Naive thymus-derived CD4-positive, alpha-beta T cell (primary cell): Measurements from ENCODE around the gene STX2. TPM values are rescaled to one million over a fixed set of nuclear protein-coding genes. Genes with fewer than 3 reads are reported as not detected.

Experiments used
- ATAC-seq: fragments of 150-1000 bp; cut with Tn5 transposase; 2 replicates; pipeline ENCODE4 v1.10.0; 2021; ENCODE audit warnings: mild to moderate bottlenecking, moderate library complexity
- CTCF ChIA-PET: fragments of 350-600 bp; sonication (Branson Sonifier 250); formaldehyde crosslinking; loops from one replicate; lab custom pipeline; 2021; ENCODE audit warnings: antibody characterized with exemption; lab: Charles Lee
- POLR2A ChIA-PET: fragments of 350-600 bp; sonication (Branson Sonifier 250); formaldehyde crosslinking; loops from one replicate; lab custom pipeline; 2021; ENCODE audit warnings: antibody characterized with exemption, inconsistent platforms; lab: Charles Lee
- DNase-seq, 9 donors: peaks; one replicate each; pipeline versions ENCODE4 v3.0.0 to v3.0.0-alpha.2; 2020 to 2022; ENCODE audit warnings: mixed read lengths in 1 of 9
- H3K27ac ChIP-seq: one replicate; pipeline ENCODE4 v1.7.0; 2013; ENCODE audit warnings: mild to moderate bottlenecking, low read depth, low read length, moderate library complexity
- H3K27me3 ChIP-seq, 2 donors: one replicate each; pipeline ENCODE4 v1.7.0; 2013; ENCODE audit warnings: low read length in 2 of 2, mild to moderate bottlenecking in 2 of 2, moderate library complexity in 2 of 2; ENCODE audit not compliant: control insufficient read depth in 2 of 2, insufficient read depth in 2 of 2
- H3K36me3 ChIP-seq, 3 experiments: 1 replicate in 2 of 3; 2 replicates in 1 of 3; pipeline ENCODE4 v1.7.0; 2013; ENCODE audit warnings: low read length in 3 of 3, mild to moderate bottlenecking in 3 of 3, moderate library complexity in 1 of 3; ENCODE audit not compliant: insufficient read depth in 3 of 3, control insufficient read depth in 2 of 3
- H3K4me1 ChIP-seq, 2 donors: one replicate each; pipeline ENCODE4 v1.7.0; 2013; ENCODE audit warnings: low read length in 2 of 2, mild to moderate bottlenecking in 2 of 2, moderate library complexity in 1 of 2; ENCODE audit not compliant: control insufficient read depth in 2 of 2, insufficient read depth in 2 of 2
- H3K4me3 ChIP-seq: 2 replicates; pipeline ENCODE4 v1.7.0; 2013; ENCODE audit warnings: mild to moderate bottlenecking, low read length
- H3K9me3 ChIP-seq, 3 experiments: 1 replicate in 2 of 3; 2 replicates in 1 of 3; pipeline ENCODE4 v1.7.0; 2013; ENCODE audit warnings: low read length in 3 of 3; ENCODE audit not compliant: control insufficient read depth in 2 of 3
- H3K27ac Mint-ChIP-seq, 9 donors: one replicate each; pipeline ENCODE4 v1.8.0; 2020 to 2022; ENCODE audit warnings: mixed read lengths in 9 of 9, mild to moderate bottlenecking in 8 of 9, moderate library complexity in 5 of 9, inconsistent platforms in 2 of 9
- H3K27me3 Mint-ChIP-seq, 5 donors: one replicate each; pipeline ENCODE4 v1.8.0; 2021 to 2022; ENCODE audit warnings: mixed read lengths in 5 of 5, mild to moderate bottlenecking in 1 of 5
- H3K36me3 Mint-ChIP-seq, 5 donors: one replicate each; pipeline ENCODE4 v1.8.0; 2020 to 2022; ENCODE audit warnings: mixed read lengths in 5 of 5, mild to moderate bottlenecking in 3 of 5, inconsistent platforms in 1 of 5
- H3K4me1 Mint-ChIP-seq, 7 donors: one replicate each; pipeline ENCODE4 v1.8.0; 2020 to 2022; ENCODE audit warnings: mixed read lengths in 7 of 7, mild to moderate bottlenecking in 3 of 7, inconsistent platforms in 1 of 7
- H3K4me3 Mint-ChIP-seq, 10 donors: one replicate each; pipeline ENCODE4 v1.8.0; 2020 to 2022; ENCODE audit warnings: mild to moderate bottlenecking in 10 of 10, mixed read lengths in 10 of 10, moderate library complexity in 6 of 10, inconsistent platforms in 2 of 10
- H3K9me3 Mint-ChIP-seq, 11 donors: one replicate each; pipeline ENCODE4 v1.8.0; 2020 to 2022; ENCODE audit warnings: mixed read lengths in 11 of 11, mild to moderate bottlenecking in 4 of 11, inconsistent platforms in 1 of 11, moderate library complexity in 1 of 11
- intact Hi-C, 2 donors: fragments of 100-400 bp; cut with micrococcal nuclease; formaldehyde crosslinking; loops; one replicate each; pipeline ENCODE4 v1.15.1; 2023
- polyA plus RNA-seq, 2 donors: library from polyadenylated mRNA; unstranded; fragments of 300-500 nt; fragmentation: Illumina TruSeq; gene quantifications; one replicate each; pipeline ENCODE4 v1.2.3, GENCODE V29; 2021
- total RNA-seq, 6 experiments: library from RNA in 5 of 6; stranded (reverse) in 5 of 6; gene quantifications; 1 replicate in 5 of 6; 2 replicates in 1 of 6; pipeline ENCODE4 v1.2.3 and lab custom pipeline; 2021 to 2026

The STX2 gene
- total and polyA plus RNA-seq, 7 experiments from 2014 or later, result 7.6 to 30.3 (median 19.0) TPM

GRCh38 chr12:130744274-130744673 lies 94.8 kb downstream of the STX2 start:
- DNase-seq (no peak), ATAC-seq (no peak)
- Mint-ChIP-seq H3K27ac (no peak overlapping the region), H3K9me3 (peaks cover 0 to 28% (median 6%) of the 10 kb centered on the region in 11 donors), H3K4me3 (no peak overlapping the region), H3K4me1 (peaks cover 4 to 12% (median 8%) of the 10 kb centered on the region in 7 donors), H3K36me3 (peaks cover 0 to 9% (median 0%) of the 10 kb centered on the region in 5 donors), H3K27me3 (peaks cover 5 to 40% (median 11%) of the 10 kb centered on the region in 5 donors)
- Histone ChIP-seq H3K4me3 (no peak overlapping the region), H3K27me3 (no peaks in the 10 kb centered on the region), H3K9me3 (no peaks in the 10 kb centered on the region), H3K4me1 (peaks cover 0 to 4% of the 10 kb centered on the region in 2 donors), H3K27ac (no peak overlapping the region), H3K36me3 (no peaks in the 10 kb centered on the region)
- POLR2A ChIA-PET, result no interaction called here
- intact Hi-C loops, result no loop called here
- CTCF ChIA-PET, result no interaction called here

DNA sequence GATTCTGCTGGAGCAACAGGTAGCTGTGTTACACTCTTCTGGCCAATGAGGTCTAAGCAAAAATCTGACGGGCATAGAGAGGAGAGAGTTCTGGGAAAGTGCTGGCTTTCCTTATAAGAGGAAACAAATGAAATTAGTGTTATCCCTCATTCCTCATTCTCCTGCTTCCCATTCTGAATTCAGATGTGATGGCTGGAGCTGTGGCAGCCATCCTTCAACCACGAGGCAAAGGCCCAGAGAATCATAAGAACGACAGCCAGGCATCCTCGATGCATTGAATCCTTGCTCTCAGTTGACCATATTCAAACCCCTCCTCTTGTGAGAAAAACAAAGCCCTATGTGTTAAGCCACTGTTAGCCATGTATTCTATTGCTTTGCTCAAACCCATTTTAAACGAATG lies 95.4 kb downstream of the STX2 start:
- Mint-ChIP-seq H3K27ac (no peak overlapping the region), H3K36me3 (peaks cover 0 to 9% (median 0%) of the 10 kb centered on the region in 5 donors), H3K9me3 (peaks cover 0 to 34% (median 9%) of the 10 kb centered on the region in 11 donors), H3K27me3 (peaks cover 5 to 40% (median 11%) of the 10 kb centered on the region in 5 donors), H3K4me3 (no peak overlapping the region), H3K4me1 (peaks cover 4 to 11% (median 8%) of the 10 kb centered on the region in 7 donors)
- no peaks in the 10 kb centered on the region for H3K27me3 ChIP-seq
- H3K27ac ChIP-seq, result no peak overlapping the region
- H3K4me3 ChIP-seq, result no peak overlapping the region
- intact Hi-C loops, result no loop called here
- CTCF ChIA-PET, result no interaction called here
- peaks cover 0 to 4% of the 10 kb centered on the region in 2 donors for H3K4me1 ChIP-seq
- no peaks in the 10 kb centered on the region for H3K36me3 ChIP-seq
- DNase-seq, result no peak
- POLR2A ChIA-PET, result no interaction called here
- H3K9me3 ChIP-seq, result peaks cover 0 to 4% (median 0%) of the 10 kb centered on the region in 3 experiments
- no peak for ATAC-seq

DNA sequence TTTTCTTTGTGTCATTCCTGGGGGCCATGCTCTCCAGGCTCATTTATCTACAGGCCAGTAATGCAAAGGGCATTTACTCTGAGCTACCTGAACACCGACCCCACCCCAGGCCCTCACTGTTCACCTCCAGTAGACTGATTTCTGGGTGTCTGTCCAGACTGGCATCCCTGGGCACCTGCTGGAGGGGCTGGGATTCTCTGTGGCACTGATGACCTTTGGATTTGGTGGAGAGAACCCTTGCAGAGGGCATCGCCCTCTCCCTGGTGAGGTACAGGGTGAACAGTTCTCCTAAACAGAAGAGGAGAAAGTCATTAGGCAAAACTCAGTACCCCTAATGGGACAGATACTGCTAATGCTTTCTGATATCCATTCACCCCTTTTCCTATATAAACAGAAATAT lies 95.9 kb downstream of the STX2 start:
- Mint-ChIP-seq H3K4me1 (peaks cover 4 to 6% (median 6%) of the 10 kb centered on the region in 7 donors), H3K36me3 (peaks cover 0 to 9% (median 0%) of the 10 kb centered on the region in 5 donors), H3K27me3 (peaks cover 5 to 43% (median 11%) of the 10 kb centered on the region in 5 donors), H3K4me3 (no peak overlapping the region), H3K27ac (no peak overlapping the region), H3K9me3 (peaks cover 0 to 37% (median 9%) of the 10 kb centered on the region in 11 donors)
- ChIA-PET CTCF (no interaction called here), POLR2A (no interaction called here)
- Histone ChIP-seq H3K27ac (no peak overlapping the region), H3K4me3 (no peak overlapping the region), H3K36me3 (no peaks in the 10 kb centered on the region), H3K4me1 (peaks cover 0 to 4% of the 10 kb centered on the region in 2 donors), H3K9me3 (peaks cover 0 to 5% (median 0%) of the 10 kb centered on the region in 3 experiments), H3K27me3 (no peaks in the 10 kb centered on the region)
- intact Hi-C loops, result no loop called here
- ATAC-seq, result no peak
- no peak for DNase-seq

- no peak overlapping the region for H3K27ac Mint-ChIP-seq
- no peak for ATAC-seq
Measured at GRCh38 chr12:130742716-130743115, 96.3 kb downstream of the STX2 start.

GRCh38 chr12:130742112-130742511 lies 96.9 kb downstream of the STX2 start:
- Mint-ChIP-seq H3K9me3 (peaks cover 0 to 37% (median 9%) of the 10 kb centered on the region in 11 donors), H3K4me1 (peaks cover 0 to under 1% (median 0%) of the 10 kb centered on the region in 7 donors), H3K4me3 (no peak overlapping the region), H3K36me3 (peaks cover 0 to 9% (median 0%) of the 10 kb centered on the region in 5 donors), H3K27ac (no peak overlapping the region), H3K27me3 (peaks cover 0 to 45% (median 15%) of the 10 kb centered on the region in 5 donors)
- no peak for ATAC-seq
- POLR2A ChIA-PET, result no interaction called here
- DNase-seq, result no peak
- Histone ChIP-seq H3K4me3 (no peak overlapping the region), H3K9me3 (peaks cover 0 to 5% (median 0%) of the 10 kb centered on the region in 3 experiments), H3K36me3 (no peaks in the 10 kb centered on the region), H3K27ac (no peak overlapping the region), H3K27me3 (no peaks in the 10 kb centered on the region), H3K4me1 (no peaks in the 10 kb centered on the region)
- CTCF ChIA-PET, result no interaction called here
- intact Hi-C loops, result no loop called here

More at GRCh38 chr12:130742716-130743115, 96.3 kb downstream of the STX2 start:
- H3K27me3 Mint-ChIP-seq, result peaks cover 1 to 42% (median 11%) of the 10 kb centered on the region in 5 donors
- Histone ChIP-seq H3K27me3 (no peaks in the 10 kb centered on the region), H3K27ac (no peak overlapping the region), H3K36me3 (no peaks in the 10 kb centered on the region), H3K4me3 (no peak overlapping the region), H3K4me1 (peaks cover 0 to under 1% of the 10 kb centered on the region in 2 donors), H3K9me3 (peaks cover 0 to 5% (median 0%) of the 10 kb centered on the region in 3 experiments)
- no peak overlapping the region for H3K4me3 Mint-ChIP-seq
- intact Hi-C loops, result no loop called here
- peaks cover 0 to 9% (median 0%) of the 10 kb centered on the region in 5 donors for H3K36me3 Mint-ChIP-seq
- peaks cover 0 to 37% (median 9%) of the 10 kb centered on the region in 11 donors for H3K9me3 Mint-ChIP-seq
- ChIA-PET CTCF (no interaction called here), POLR2A (no interaction called here)
- no peak for DNase-seq
- H3K4me1 Mint-ChIP-seq, result peaks cover under 1 to 2% (median 1%) of the 10 kb centered on the region in 7 donors

Other genes with a start within 250 kb of the STX2 start
- under 1 TPM in 1 of 5 experiments, not detected in 4; 0.05 TPM for gene RIMBP2, start 123.0 kb downstream of the STX2 start, total RNA-seq
- not detected for gene RIMBP2, start 123.0 kb downstream of the STX2 start, polyA plus RNA-seq
- gene RAN, start 32.8 kb upstream of the STX2 start, total RNA-seq, result 100 to 1,000 TPM; 255 to 925 (median 269) TPM
- 100 to 1,000 TPM; 527 to 617 TPM for gene RAN, start 32.8 kb upstream of the STX2 start, polyA plus RNA-seq
- 10 to 100 TPM in 1 of 5 experiments, 1 to 10 TPM in 1, under 1 TPM in 1, not detected in 2; 0.41 to 11.9 (median 1.6) TPM for gene ADGRD1, start 114.7 kb upstream of the STX2 start, total RNA-seq
- gene ADGRD1, start 114.7 kb upstream of the STX2 start, polyA plus RNA-seq, result not detected